Measurements from ENCODE around the gene FEN1.

- TF ChIP-seq EZH2 (IDR thresholded peaks at IDR 0.05; ENCODE audit: low read depth, low read length, severe bottlenecking): no peak
- TF ChIP-seq, protein P1, sequence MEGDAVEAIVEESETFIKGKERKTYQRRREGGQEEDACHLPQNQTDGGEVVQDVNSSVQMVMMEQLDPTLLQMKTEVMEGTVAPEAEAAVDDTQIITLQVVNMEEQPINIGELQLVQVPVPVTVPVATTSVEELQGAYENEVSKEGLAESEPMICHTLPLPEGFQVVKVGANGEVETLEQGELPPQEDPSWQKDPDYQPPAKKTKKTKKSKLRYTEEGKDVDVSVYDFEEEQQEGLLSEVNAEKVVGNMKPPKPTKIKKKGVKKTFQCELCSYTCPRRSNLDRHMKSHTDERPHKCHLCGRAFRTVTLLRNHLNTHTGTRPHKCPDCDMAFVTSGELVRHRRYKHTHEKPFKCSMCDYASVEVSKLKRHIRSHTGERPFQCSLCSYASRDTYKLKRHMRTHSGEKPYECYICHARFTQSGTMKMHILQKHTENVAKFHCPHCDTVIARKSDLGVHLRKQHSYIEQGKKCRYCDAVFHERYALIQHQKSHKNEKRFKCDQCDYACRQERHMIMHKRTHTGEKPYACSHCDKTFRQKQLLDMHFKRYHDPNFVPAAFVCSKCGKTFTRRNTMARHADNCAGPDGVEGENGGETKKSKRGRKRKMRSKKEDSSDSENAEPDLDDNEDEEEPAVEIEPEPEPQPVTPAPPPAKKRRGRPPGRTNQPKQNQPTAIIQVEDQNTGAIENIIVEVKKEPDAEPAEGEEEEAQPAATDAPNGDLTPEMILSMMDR (IDR thresholded peaks at IDR 0.05; ENCODE audit: control extremely low read depth in 1 of 3, insufficient read depth in 1 of 3, low read depth in 1 of 3, low read length in 3 of 3): no peak
- no peak for TF ChIP-seq TAF1 (IDR thresholded peaks at IDR 0.05; ENCODE audit: low read depth, low read length)
- no peak for TF ChIP-seq EP300 (IDR thresholded peaks at IDR 0.05; ENCODE audit: borderline replicate concordance in 1 of 2, low read depth in 2 of 2, low read length in 2 of 2)
- TF ChIP-seq BCL11A (IDR thresholded peaks at IDR 0.05; ENCODE audit: low read depth in 2 of 2, low read length in 2 of 2): no peak
- no peak for TF ChIP-seq SP1 (IDR thresholded peaks at IDR 0.05; ENCODE audit: low read depth, low read length)
- TF ChIP-seq CREB1 (IDR thresholded peaks at IDR 0.05): no peak
These were observed 45.8 kb downstream of the FEN1 start for GRCh38 chr11:61838501-61838900.
